NT2/D1 (cell line): ENCODE data around the gene BCL11B.

Experiments
- SUZ12 ChIP-seq: IDR thresholded peaks from 2 replicates; pipeline ENCODE4 v1.6.1; 2011; ENCODE audit not compliant: insufficient read length, insufficient read depth; ENCODE audit errors: extremely low read depth
- YY1 ChIP-seq: IDR thresholded peaks from 2 replicates; pipeline ENCODE4 v1.6.1; 2011; ENCODE audit not compliant: insufficient read length, insufficient read depth

- TF ChIP-seq YY1 (no peak), SUZ12 (no peak)
These were observed 26.2 kb downstream of the BCL11B start for GRCh38 chr14:99245564-99246511.
